OCI-M2 (cell line): ENCODE data around the gene AGBL1.
"Not testable (repeated sequence)": the region's sequence is repeated elsewhere in the genome, so short reads cannot be mapped to it uniquely, and the experiment has no call there.

ENCODE experiments used
- DNase-seq: peaks from one replicate; lab custom pipeline; 2025; ENCODE audit not compliant: unreplicated experiment; lab: John Stamatoyannopoulos, UW

The AGBL1 gene

DNA sequence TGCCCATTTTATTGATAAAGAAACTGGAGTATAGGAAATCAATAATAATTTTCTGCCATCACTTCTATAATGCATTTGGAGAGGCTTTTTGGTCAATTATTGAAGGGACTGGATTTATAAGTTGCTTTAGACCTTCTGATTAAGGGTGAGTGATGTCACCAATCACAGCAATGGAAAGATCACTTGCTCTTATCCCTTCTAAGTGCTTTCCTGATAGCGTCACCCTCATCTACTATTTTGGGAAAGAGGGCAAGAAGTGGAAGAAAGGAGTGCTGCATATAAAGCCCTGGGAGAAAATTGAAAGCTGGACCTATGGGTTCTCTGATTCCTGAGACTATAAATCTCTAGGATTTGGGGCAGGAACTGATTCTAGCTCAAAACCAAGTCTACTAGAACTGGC, 771.3 kb downstream of the AGBL1 start:
- DNase-seq = no peak

DNA sequence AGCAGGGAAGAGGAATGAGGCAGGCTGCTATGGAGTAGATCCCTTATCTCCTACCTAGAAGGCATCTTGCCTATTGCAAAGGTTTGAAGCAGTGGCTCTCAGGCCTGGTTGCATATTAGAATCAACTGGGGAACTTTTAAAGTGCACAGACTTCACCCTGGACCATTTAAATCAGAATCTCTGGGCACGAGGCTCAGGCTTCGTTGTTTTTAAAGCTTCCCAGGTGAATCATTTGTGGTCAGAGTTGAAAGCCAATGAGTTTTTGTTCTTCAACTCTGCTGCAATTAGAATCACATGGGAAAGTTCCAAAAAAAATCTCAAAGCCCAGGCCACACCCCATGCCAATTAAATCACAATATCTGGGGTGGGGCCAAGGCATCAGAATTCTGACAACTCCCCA, 773.1 kb downstream of the AGBL1 start:
- DNase-seq = no peak

DNA sequence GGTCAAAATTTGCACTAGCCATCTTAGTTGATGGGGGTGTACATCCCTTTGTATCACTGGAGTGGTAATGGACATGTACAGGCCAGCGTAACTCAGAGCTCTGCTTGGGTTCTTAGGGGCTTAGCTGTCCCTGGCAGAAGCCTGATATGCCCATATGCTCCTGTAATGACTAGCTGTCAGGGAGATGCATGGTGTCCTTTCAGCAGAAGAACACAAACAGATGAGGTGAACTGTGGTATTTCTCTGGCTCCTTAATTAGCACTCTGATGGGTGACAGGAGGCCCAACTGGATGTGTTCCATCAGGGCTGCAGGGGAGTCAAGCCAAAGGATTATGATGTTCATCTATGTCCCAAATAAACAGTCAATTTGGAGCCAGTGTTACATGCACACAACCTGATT, 774.5 kb downstream of the AGBL1 start:
- DNase-seq = no peak

GRCh38 chr15:86855307-86856291, 775.9 kb downstream of the AGBL1 start:
- DNase-seq = no peak

DNA sequence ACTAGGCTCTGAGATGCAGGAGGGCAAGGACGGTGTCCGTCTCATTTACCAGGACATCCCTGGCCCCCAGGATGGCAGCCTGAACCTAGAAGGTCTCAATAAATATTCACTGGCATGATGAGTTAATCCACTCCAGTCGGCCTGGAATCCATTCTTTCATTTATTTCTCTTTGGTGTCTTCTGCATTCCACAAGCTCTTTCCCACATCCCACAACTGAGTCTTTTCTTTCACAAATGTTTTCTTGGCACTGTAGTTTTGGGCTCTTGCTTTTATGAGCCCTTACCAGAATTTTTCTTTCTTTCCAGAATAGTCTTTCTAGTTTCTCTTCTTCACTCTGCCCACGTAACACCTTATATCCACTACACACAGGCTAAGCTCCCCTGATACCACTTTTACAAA, 778.0 kb downstream of the AGBL1 start:
- no peak for DNase-seq

- DNase-seq = no peak
Measured at GRCh38 chr15:86863226-86863915, 783.7 kb downstream of the AGBL1 start.

GRCh38 chr15:86865920-86866319, 786.2 kb downstream of the AGBL1 start:
- no peak for DNase-seq

GRCh38 chr15:86870846-86871245, 791.2 kb downstream of the AGBL1 start:
- DNase-seq = no peak

- no peak for DNase-seq
Measured at GRCh38 chr15:86871964-86872363, 792.3 kb downstream of the AGBL1 start.

GRCh38 chr15:86872782-86873181, 793.1 kb downstream of the AGBL1 start:
- DNase-seq = no peak

DNA sequence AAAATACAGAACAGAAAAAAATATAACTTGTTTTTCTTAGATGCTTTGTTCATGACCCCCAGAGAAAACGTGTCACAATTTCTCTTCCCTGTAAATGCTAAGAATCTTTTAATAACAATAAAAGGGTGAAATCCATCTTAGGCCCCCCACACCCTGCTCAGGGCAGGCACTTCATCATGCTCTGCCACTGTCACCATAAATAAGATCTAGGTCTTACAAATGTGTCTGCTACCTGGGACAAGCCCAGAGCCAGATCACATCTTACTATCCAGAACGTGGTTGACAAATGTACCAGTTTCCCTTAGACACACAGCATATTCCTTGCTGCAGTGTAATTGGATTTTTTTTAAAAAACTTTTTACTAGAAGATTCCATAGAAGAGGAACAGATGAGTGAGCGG, 795.4 kb downstream of the AGBL1 start:
- no peak for DNase-seq

DNA sequence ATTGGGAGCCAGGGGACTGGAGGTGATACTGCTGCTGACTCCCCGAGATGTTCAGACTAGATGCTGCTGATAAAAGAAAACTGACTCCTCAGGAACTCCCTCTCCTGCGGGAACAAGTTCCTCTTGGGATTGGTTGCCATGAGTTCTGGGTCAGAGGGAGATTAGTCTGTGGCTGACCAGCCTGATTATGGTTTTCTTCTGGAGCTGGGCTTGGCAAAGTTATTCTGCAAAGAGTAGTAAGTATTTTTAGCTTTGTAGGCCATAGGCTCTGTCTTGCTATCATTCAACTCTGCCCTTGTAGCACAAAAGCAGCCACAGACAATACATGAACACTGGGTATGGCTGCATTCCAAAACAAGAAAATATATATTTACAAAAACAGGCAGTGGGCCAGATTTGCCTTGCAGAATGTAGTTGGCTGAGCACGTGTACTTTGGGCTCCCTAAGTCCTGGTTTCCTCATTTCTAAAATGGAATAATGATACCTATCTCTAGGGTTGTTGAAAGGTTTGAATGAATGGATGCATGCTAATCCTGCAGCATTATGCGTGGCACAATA, 796.8 kb downstream of the AGBL1 start:
- DNase-seq = no peak

DNA sequence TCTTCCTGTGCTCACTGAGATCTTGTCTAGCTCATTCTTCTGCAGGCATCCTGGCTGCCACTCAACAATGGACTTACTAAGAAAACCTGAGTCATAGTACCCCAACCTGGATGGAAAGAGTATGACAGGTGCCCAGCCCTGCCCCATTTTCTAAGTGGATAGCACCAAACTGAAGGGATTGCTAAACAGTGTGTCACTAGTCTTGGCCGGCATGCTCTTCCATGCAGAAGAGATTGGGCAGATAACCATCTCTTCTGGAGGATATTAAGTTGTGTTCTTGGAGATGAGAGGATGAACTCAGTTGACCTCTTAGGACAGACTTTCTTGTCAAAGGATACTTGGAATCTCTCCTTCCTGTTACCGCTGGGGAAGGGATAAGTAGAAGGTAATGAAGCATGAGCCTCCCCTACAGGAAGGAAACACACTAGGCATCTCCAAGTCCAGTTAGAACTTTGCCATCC, 797.5 kb downstream of the AGBL1 start:
- no peak for DNase-seq

GRCh38 chr15:86878844-86879243, 799.2 kb downstream of the AGBL1 start:
- DNase-seq = not testable (repeated sequence)

GRCh38 chr15:86879250-86880229, 799.9 kb downstream of the AGBL1 start:
- DNase-seq = no peak

DNA sequence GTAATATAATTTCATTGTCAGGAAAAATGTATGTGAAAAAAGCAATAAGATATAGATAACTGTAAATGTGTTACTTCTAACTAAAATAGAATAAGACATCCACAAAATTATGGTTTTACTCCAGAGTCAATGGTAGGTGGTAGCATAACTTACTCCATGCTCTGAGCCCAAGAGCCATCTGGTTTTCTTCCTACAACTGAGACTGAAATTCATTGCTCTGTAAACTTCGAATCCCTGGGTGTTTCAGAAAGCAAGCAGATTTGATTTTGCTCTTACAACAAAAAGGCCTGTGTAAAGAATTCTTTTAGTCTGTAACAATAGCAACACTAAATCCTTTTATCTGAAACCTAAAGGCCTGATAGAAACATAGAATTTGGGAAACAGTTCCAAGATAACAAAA, 805.9 kb downstream of the AGBL1 start:
- no peak for DNase-seq

GRCh38 chr15:86892774-86893449, 813.2 kb downstream of the AGBL1 start:
- no peak for DNase-seq

DNA sequence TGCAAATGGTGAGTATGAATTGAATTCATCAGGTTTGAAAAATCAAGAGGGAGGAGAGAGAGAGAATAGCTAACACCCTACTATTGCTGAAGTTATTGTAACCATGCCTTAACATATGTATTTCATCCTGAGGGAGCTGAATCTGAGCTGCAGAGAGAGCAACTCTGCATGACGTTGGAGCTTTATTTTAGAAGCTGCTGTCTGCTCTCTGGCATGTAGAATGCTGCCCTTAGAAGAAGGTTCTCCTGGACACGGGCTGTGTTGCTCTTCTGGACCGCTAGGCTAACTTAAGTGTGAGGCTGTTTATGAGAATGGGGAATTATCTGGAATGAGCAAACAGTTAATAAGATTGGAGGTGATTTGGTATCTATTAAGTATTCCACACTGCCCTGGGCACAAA, 814.6 kb downstream of the AGBL1 start:
- DNase-seq = no peak

GRCh38 chr15:86903642-86904421, 824.2 kb downstream of the AGBL1 start:
- DNase-seq = no peak
